GM18870 (cell line): ENCODE measurements around the gene GNAO1.

Experiments
- ATAC-seq: cut with Tn5 transposase; IDR thresholded peaks from one replicate; pipeline ENCODE4 v1.9.1; 2021; ENCODE audit warnings: moderate library complexity; ENCODE audit not compliant: unreplicated experiment

The GNAO1 gene

GRCh38 chr16:56234737-56235136, 43.4 kb downstream of the GNAO1 start:
- ATAC-seq, result no peak

GRCh38 chr16:56237451-56237930, 46.2 kb downstream of the GNAO1 start:
- ATAC-seq, result no peak

- ATAC-seq, result no peak
These were observed 46.9 kb downstream of the GNAO1 start for GRCh38 chr16:56238188-56238587.

- ATAC-seq, result no peak
These were observed 50.3 kb downstream of the GNAO1 start for GRCh38 chr16:56241596-56241995.

GRCh38 chr16:56242740-56243139, 51.5 kb downstream of the GNAO1 start:
- no peak for ATAC-seq

GRCh38 chr16:56244612-56245011, 53.3 kb downstream of the GNAO1 start:
- no peak for ATAC-seq

GRCh38 chr16:56245197-56245596, 53.9 kb downstream of the GNAO1 start:
- ATAC-seq, result no peak

- no peak for ATAC-seq
These were observed 54.9 kb downstream of the GNAO1 start for GRCh38 chr16:56246051-56246817.

GRCh38 chr16:56247018-56247417, 55.7 kb downstream of the GNAO1 start:
- no peak for ATAC-seq

- ATAC-seq, result no peak
These were observed 56.5 kb downstream of the GNAO1 start for GRCh38 chr16:56247808-56248207.

GRCh38 chr16:56252835-56253234, 61.5 kb downstream of the GNAO1 start:
- ATAC-seq, result no peak

- no peak for ATAC-seq
These were observed 64.6 kb downstream of the GNAO1 start for GRCh38 chr16:56255904-56256303.

GRCh38 chr16:56257239-56257638, 66.0 kb downstream of the GNAO1 start:
- ATAC-seq, result no peak

- ATAC-seq, result no peak
These were observed 66.5 kb downstream of the GNAO1 start for GRCh38 chr16:56257666-56258342.

- ATAC-seq, result no peak
These were observed 67.5 kb downstream of the GNAO1 start for GRCh38 chr16:56258508-56259424.

GRCh38 chr16:56259425-56259779, 68.1 kb downstream of the GNAO1 start:
- no peak for ATAC-seq

GRCh38 chr16:56260378-56261160, 69.3 kb downstream of the GNAO1 start:
- ATAC-seq, result no peak

GRCh38 chr16:56261656-56262055, 70.4 kb downstream of the GNAO1 start:
- ATAC-seq, result no peak

- ATAC-seq, result no peak
These were observed 70.9 kb downstream of the GNAO1 start for GRCh38 chr16:56262148-56262547.

- no peak for ATAC-seq
These were observed 71.4 kb downstream of the GNAO1 start for GRCh38 chr16:56262551-56263245.
